Measurements from ENCODE around the gene ALDH16A1. TPM values are rescaled to one million over a fixed set of nuclear protein-coding genes. Genes with fewer than 3 reads are reported as not detected.
"Not testable (repeated sequence)": the region's sequence is repeated elsewhere in the genome, so short reads cannot be mapped to it uniquely, and the experiment has no call there.

The ALDH16A1 gene
- total and polyA plus RNA-seq, 2 donors (not counting 3 experiments of a cell fraction or from before 2014, with no cell fraction given) = 27.6 to 33.2 TPM

- FAIRE-seq = peak; percentile 71
- Histone ChIP-seq H3K4me3 (replicated peaks in 1 of 3; ENCODE audit: insufficient read depth in 1 of 3, low read depth in 1 of 3, low read length in 3 of 3) (no peak overlapping the region), H3K27ac (ENCODE audit: insufficient read depth, low read depth, low read length) (no peak overlapping the region), H3K9ac (replicated peaks; ENCODE audit: extremely low read depth, insufficient read depth, low read length) (no peak overlapping the region), H3K4me1 (ENCODE audit: control insufficient read depth, extremely low read depth, insufficient read depth, low read length) (peaks cover 6% of the 10 kb centered on the region), H2AFZ (ENCODE audit: low read depth, low read length) (peak overlapping the region; percentile 5), H3K36me3 (ENCODE audit: control insufficient read depth in 2 of 2, extremely low read depth in 1 of 2, insufficient read depth in 2 of 2, low read length in 2 of 2) (peaks cover 0 to 4% of the 10 kb centered on the region in 2 experiments), H3K4me2 (ENCODE audit: insufficient read depth, low read length) (no peak overlapping the region), H4K20me1 (replicated peaks; ENCODE audit: control insufficient read depth, extremely low read depth, insufficient read depth, low read length) (no peaks in the 10 kb centered on the region), H3K79me2 (ENCODE audit: control insufficient read depth, insufficient read depth, low read length) (no peaks in the 10 kb centered on the region), H3K9me1 (replicated peaks; ENCODE audit: control insufficient read depth, extremely low read depth, insufficient read depth, low read length) (no peaks in the 10 kb centered on the region), H3K27me3 (ENCODE audit: control insufficient read depth in 2 of 2, insufficient read depth in 2 of 2, low read length in 2 of 2) (no peaks in the 10 kb centered on the region), H3K9me3 (replicated peaks; ENCODE audit: control insufficient read depth, insufficient read depth, low read length) (no peaks in the 10 kb centered on the region)
- DNase-seq (ENCODE audit: low read depth, low spot score) = no peak
- intact Hi-C loops (cut with micrococcal nuclease) = no loop called here
- CTCF ChIA-PET = interaction anchor here (0.9 to 3.6 kb wide), 10 partner anchors 13 to 204 kb away, joined by 3 to 17 read pairs (median 4); partner anchors contain the start of genes ALDH16A1, PIH1D1 and RPS11
- TF ChIP-seq MAX (IDR thresholded peaks at IDR 0.05; ENCODE audit: insufficient read depth, insufficient read length) = no peak
- no peak for TF ChIP-seq MYC (IDR thresholded peaks at IDR 0.05; ENCODE audit: low read depth, low read length)
- BruUV-seq (replicated peaks) = no TSS peak
- dilution Hi-C loops (cut with MboI; ENCODE audit: extremely low pct_ligation_motif_present, low sequenced_read_pairs) = no loop called here
- POLR2A ChIA-PET = interaction anchor here (0.9 kb wide), 1 partner anchor 19 kb away, joined by 3 read pairs; no protein-coding TSS in a partner anchor
These were observed 19.9 kb downstream of the ALDH16A1 start for GRCh38 chr19:49472936-49473335.

- H4K20me1 ChIP-seq (replicated peaks; ENCODE audit: control insufficient read depth, extremely low read depth, insufficient read depth, low read length); intact Hi-C loops (cut with micrococcal nuclease); H3K9me3 ChIP-seq (replicated peaks; ENCODE audit: control insufficient read depth, insufficient read depth, low read length); FAIRE-seq; dilution Hi-C loops (cut with MboI; ENCODE audit: extremely low pct_ligation_motif_present, low sequenced_read_pairs); H3K27me3 ChIP-seq (ENCODE audit: control insufficient read depth in 2 of 2, insufficient read depth in 2 of 2, low read length in 2 of 2); H3K36me3 ChIP-seq (ENCODE audit: control insufficient read depth in 2 of 2, extremely low read depth in 1 of 2, insufficient read depth in 2 of 2, low read length in 2 of 2); H3K79me2 ChIP-seq (ENCODE audit: control insufficient read depth, insufficient read depth, low read length); H3K27ac ChIP-seq (ENCODE audit: insufficient read depth, low read depth, low read length); POLR2A ChIA-PET; BruUV-seq (replicated peaks); H3K4me1 ChIP-seq (ENCODE audit: control insufficient read depth, extremely low read depth, insufficient read depth, low read length); H3K9me1 ChIP-seq (replicated peaks; ENCODE audit: control insufficient read depth, extremely low read depth, insufficient read depth, low read length); DNase-seq (ENCODE audit: low read depth, low spot score): not testable (repeated sequence)
- Histone ChIP-seq H3K4me3 (replicated peaks in 1 of 3; ENCODE audit: insufficient read depth in 1 of 3, low read depth in 1 of 3, low read length in 3 of 3) (peak overlapping the region in 2 of 3 experiments; percentile 62 to 73), H3K9ac (replicated peaks; ENCODE audit: extremely low read depth, insufficient read depth, low read length) (peak overlapping the region; percentile 60), H3K4me2 (ENCODE audit: insufficient read depth, low read length) (peak overlapping the region; percentile 78), H2AFZ (ENCODE audit: low read depth, low read length) (peak overlapping the region; percentile 98)
- CTCF ChIA-PET = interaction anchor here (0.5 to 3.6 kb wide), 12 partner anchors 10 to 207 kb away, joined by 3 to 17 read pairs (median 4); partner anchors contain the start of genes ALDH16A1, PIH1D1 and RPS11
These were observed 20.5 kb downstream of the ALDH16A1 start for GRCh38 chr19:49473501-49473867.
